COR-L47 (cell line): ENCODE results near the gene PRAME.
A peak's percentile ranks its signal among the peaks of the same experiment; 100 is the strongest.
"Not testable (repeated sequence)": the region's sequence is repeated elsewhere in the genome, so short reads cannot be mapped to it uniquely, and the experiment has no call there.

Experiments used
- DNase-seq: peaks from one replicate; lab custom pipeline; 2025; lab: John Stamatoyannopoulos, UW

Gene PRAME, protein sequence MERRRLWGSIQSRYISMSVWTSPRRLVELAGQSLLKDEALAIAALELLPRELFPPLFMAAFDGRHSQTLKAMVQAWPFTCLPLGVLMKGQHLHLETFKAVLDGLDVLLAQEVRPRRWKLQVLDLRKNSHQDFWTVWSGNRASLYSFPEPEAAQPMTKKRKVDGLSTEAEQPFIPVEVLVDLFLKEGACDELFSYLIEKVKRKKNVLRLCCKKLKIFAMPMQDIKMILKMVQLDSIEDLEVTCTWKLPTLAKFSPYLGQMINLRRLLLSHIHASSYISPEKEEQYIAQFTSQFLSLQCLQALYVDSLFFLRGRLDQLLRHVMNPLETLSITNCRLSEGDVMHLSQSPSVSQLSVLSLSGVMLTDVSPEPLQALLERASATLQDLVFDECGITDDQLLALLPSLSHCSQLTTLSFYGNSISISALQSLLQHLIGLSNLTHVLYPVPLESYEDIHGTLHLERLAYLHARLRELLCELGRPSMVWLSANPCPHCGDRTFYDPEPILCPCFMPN

DNA sequence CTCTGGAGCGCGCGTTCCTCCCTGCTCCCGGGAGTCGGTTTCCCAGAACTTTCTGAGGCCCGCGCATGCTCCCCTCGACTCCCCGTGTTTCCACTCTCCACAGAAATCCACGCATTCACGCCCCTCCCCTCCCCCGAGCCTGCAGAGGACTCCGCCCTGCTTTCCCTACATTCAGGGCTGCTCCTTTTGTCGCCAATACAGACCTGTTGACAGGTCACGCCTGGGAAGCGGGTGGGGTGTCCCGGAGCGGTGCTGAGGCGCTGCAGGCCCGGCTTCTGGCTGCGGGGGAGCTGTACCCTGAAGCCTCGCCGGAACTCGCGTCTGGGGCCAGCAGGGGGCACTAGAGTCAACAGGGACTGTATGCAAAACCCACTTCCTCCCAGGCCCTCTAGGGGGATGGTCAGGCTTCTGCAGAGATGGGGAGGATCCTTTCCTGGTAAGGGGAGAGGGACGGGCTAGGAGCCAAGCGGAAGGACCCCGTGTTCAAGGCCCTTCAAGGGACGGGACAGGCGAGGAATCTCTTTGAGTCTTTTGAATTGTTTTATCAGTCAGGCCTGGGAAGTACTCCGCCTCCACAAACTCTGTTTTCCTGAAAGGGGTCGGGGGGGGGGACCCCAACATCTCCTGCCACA, at the start of gene PRAME:
Gene PRAME, minus strand, starts transcription at position 294 of the 632 bp plus-strand sequence. CDS start 2,433 bp downstream, outside the sequence.
- peak; percentile 49 for DNase-seq

GRCh38 chr22:22608022-22608421, 49.0 kb upstream of the PRAME start:
- DNase-seq: not testable (repeated sequence)

DNA sequence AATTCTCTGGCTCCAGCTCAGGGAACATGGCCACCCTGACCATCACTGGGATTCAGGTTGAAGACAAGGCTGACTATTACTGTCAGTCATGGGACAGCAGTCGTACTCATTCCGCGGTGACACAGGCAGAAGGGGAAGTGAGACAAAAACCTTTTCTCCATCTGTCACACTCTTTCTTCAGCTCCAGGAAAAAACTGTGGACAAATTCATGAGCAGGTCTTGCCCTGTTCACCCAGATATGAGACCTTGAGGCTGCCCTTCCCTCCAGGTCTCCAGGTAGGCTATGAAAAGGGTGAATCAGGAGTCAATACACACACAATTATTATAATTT, 46.0 kb upstream of the PRAME start:
- DNase-seq: no peak

- no peak for DNase-seq
Measured at GRCh38 chr22:22604326-22605073, 45.4 kb upstream of the PRAME start.

GRCh38 chr22:22603470-22603947, 44.4 kb upstream of the PRAME start:
- DNase-seq: no peak

DNA sequence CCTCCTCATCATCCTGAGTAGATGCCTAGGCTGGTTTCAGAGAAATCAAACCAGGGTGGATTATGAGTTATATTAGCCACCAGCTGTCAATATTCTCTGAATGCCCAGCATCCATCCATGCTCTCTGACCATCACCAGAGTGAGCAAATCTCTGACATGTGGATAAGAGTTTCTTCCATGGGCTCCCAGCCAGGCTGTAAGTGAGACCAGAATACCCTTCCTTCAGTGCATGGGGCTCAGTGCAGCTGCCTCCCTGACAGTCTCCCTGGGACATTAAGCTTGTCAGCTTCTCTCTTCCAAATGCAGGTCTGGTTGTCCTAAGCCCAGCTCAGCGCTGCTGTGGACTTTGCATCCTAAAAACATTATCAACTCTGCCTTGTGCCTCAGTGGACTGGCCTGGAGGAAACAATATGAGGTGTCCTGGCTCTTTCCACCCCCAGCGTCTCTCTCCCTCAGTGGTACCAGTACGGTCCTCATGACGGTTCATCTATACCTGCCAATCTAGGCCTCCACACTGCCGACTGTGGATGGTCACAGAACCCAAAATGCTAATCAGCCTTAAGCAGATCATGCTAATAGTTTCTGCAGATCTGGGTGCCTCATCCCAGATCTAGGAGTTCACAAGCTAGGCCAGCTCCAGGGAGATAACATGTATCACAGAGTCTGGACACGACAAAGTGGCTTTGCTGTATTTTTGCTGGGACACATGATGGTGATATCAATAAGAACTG, 41.6 kb upstream of the PRAME start:
- DNase-seq: no peak

- DNase-seq: no peak
Measured at GRCh38 chr22:22599248-22599647, 40.2 kb upstream of the PRAME start.

DNA sequence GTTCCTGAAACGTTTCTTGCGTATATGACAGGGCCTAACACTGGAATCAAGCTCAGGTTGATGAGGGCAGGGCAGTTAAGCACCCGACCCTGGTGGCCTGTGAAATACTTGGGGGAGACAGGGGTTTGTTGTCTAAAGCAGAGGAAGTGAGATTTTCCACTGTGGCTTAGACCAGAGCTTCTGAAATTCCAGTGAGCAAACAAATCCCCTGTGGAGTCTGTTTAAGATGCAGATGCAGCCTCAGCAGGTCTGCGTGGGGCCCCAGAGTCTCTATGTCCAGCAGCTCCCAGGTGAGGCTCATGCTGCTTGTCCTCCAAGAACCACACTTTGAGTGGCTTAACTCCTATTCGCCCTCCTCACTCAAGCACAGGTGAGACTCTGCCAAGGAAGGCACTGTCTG, 39.1 kb upstream of the PRAME start:
- no peak for DNase-seq

DNA sequence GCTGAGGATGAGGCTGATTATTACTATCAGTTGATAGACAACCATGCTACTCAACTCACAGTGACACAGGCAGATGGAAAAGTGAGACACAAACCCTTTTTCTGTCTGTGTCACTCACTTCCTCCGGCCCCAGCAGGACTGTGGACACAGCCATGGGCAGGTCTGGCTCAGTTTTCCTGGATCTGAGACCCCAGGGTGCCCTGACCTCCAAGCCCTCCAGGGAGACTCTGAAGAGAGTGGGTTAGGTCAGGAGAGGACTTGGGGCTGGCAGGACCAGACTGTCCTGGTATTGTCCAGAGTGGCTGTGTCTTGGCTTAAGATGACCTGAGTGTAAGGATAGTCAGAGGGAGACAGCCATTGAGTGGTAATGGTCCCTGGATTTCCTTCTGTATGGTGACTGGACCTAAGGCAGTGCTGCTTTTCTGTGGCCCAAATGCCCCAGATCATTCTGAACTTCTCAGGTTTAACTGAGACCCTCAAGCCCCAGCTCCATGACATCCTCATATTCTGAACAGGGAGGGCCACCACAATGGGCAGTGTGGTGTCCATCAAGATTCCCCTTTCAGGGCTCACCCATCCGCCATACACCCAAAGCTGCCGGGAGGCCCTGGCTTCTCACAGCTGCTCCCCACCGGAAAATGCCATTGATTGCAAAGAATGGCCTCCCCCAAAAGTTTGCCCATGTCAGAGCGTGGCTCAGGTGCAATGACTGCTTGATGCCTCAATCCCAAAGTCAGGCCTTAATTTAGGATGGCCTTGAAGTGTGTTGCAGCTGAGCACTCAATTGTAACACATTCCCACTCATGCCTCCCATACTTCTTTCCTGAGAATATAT, 36.2 kb upstream of the PRAME start:
- DNase-seq: no peak

DNA sequence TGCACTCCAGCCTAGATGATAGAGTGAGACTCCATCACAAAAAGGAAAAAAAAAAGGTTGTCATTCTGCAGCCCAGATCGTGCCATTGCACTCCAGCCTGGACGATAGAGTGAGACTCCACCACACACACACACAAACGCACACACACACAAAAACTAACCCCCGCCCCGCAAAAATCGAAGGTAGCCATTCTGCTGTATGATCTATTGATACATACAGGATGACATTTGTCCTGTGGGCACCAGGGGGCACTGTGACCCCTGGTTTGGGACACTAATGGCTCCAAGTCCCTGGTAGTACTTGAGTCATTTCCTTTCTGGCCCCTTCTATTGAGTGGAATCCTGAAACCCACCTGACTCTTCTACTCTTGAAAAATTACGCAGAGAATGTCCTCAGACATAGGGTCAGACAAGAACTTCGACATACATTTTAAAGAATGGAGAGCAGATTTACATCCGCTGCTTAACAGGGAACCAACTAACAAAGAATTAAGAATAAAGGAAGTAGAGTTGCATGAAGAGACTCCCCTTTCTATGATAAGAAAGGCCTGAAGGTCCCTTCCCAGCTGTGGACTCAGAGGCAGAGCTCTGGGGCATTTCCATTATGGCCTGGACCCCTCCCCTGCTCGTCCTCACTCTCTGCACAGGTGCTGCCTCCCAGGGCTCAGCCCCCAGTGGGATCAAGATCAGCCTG, 35.0 kb upstream of the PRAME start:
- no peak for DNase-seq

GRCh38 chr22:22593250-22593649, 34.2 kb upstream of the PRAME start:
- DNase-seq: no peak

DNA sequence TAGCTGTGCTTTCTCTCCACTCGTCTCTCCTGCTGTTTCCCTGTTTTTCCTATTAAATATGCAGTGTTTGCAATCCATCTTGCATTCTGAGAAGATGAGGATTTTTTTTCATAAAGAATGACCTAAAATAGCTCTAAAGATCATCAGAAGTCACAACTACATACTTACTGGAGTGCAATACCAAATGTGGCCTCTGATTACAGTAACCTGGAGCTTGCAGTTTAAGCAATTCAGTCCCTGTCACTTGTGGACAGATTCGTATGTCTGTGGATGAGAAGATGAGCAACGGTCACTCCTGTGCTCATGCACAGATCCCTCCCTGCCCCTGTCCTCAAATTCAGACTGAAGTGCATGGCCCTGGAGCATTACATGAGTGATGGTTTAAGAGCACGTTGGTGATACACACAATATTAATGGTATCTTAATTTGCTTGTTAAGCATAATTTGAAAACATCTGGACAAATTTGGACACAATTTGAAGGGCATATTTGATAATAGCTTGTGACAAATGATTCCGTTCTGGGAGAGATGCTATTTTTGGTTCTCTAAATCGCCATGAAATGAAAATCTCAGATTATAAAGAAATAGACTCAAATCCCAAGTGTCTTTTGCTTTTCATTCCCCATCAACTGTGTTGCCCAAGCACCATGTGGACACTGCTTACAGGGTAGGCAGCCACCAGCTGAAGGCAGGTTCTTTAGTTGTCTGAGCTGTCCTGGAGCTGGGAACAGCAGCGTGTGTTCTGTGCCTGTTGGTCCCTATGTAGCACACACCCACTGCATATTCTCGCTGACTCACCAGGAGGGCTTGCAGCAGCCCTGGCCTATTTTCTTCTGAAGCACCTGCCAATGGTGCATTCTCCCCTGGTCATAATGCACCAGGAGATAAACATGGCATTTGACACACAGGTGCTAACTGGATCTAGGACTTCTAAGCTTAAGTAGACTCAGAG, 32.6 kb upstream of the PRAME start:
- no peak for DNase-seq

DNA sequence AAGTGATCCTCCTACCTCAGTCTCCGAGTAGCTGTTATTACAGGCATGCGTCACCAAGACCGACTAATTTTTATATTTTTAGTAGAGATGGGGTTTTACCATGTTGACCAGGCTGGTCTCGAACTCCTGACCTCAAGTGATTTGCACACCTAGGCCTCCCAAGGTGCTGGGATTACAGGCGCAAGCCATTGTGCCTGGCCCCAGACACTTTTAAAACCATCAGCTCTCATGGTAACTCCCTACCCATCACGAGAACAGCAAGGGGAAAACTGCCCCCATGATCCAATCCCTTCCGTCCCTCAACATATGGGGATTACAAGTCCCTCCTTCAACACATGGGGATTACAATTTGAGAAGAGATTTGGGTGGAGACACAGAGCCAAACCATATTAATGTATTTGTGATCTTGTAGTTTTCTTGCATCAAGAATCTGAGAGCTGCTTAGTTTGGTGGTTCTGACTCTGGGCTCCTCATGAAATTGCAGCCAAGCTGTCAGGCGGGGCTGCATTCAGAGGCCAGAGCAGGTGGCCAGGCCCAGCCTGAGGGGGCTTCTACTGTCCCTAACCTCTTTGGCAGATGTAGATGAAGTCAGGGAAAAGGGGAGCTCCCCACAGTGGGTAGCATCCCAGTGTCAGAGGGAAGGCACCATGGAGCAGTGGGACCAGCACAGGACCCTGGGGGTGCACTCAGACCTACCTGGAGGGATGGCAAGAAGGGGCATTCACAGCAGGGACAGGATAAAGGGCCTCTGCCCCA, 31.2 kb upstream of the PRAME start:
- no peak for DNase-seq

GRCh38 chr22:22588485-22589164, 29.6 kb upstream of the PRAME start:
- DNase-seq: no peak

- no peak for DNase-seq
Measured at GRCh38 chr22:22587577-22588188, 28.6 kb upstream of the PRAME start.

DNA sequence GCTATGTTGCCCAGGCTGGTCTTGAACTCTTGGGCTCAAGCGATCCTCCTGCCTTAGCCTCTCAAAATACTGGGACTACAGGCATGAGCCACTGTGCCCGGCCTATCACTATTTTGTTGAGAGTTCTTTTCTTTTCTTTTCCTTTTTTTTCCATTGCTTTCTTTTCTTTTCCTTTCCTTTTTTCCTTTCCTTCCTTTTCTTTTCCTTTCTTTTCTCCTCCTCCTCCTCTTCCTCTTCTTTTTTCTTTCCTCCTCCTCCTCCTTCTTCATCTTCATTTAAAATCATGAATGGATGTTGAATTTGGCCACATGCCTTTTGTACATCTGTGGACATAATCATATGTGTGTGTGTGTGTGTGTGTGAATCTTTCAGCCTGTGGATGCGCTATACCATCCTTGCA, 25.7 kb upstream of the PRAME start:
- no peak for DNase-seq

DNA sequence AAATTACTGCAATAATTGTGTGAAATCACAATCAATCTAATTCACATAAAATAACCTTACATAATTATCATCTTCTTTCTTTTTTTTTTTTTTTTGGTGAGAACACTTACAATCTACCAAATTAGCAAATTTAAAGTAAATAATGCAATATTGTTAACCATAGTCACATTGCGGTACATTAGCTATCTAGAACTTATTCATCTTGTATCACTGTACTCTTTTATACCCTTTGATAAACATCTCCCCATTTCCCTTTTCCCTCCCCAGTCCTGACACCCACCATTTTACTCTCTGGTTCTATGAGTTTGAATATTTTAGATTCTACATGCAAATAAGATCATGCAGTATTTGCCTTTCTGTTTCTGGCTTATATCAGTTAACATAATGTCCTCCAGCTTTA, 24.0 kb upstream of the PRAME start:
- DNase-seq: no peak
